K562 treated with DMSO at 1 percent for 12 hours (cell line): ENCODE data around the gene SNX20. TPM values are rescaled to one million over a fixed set of nuclear protein-coding genes. Genes with fewer than 3 reads are reported as not detected.

Experiments
- total RNA-seq: library from RNA; unstranded; fragments of 300-600 nt; gene quantifications from 2 replicates; pipeline ENCODE4 v1.2.3, GENCODE V29; 2022; ENCODE audit not compliant: insufficient read depth

The SNX20 gene, protein sequence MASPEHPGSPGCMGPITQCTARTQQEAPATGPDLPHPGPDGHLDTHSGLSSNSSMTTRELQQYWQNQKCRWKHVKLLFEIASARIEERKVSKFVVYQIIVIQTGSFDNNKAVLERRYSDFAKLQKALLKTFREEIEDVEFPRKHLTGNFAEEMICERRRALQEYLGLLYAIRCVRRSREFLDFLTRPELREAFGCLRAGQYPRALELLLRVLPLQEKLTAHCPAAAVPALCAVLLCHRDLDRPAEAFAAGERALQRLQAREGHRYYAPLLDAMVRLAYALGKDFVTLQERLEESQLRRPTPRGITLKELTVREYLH
- total RNA-seq = not detected in 2 replicates

DNA sequence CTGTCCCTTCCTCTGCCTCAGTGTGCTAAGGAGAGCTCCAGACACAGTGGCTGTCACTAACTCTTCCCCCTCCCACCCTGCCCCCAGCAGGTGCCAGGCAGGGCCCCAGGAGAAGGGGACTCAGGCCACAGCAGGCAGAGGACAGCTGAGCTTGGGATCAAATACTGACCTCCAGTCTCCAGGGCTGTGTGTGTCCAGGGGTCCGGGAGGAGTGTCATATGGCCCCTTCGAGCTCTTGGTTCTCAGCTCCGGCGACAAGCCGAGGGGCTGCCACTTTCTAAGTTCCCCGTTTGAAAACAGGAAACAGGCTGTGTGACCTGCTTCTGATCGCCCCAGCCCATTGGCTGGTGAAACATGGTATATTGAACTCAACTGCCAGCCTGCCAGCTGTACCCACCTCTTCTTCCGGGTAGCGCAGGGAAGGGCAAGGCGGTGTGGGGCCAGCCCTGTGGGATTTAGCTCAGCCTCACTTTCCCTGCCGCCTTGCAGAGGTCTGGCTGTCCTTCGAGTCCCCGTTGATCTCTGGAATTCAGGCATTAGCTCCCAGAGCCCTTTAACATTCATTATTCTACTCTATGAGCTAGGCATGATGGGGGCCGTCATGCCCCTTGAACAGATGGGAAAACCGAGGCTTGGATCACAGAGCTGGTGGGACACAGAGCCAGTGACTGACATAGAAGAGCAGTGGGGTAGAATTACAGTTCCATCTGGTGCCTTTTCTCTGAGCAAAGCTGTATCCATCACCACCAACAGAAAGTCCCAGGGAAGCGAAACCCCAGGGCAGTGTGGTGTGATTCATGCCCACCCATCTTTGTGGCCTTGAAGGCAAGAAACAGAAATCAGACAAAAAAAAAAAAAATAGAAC, at the start of gene SNX20:
Gene SNX20 (minus strand): TSS at position 292 of the 865 bp plus-strand sequence. CDS start 3,786 bp downstream, outside the sequence.

DNA sequence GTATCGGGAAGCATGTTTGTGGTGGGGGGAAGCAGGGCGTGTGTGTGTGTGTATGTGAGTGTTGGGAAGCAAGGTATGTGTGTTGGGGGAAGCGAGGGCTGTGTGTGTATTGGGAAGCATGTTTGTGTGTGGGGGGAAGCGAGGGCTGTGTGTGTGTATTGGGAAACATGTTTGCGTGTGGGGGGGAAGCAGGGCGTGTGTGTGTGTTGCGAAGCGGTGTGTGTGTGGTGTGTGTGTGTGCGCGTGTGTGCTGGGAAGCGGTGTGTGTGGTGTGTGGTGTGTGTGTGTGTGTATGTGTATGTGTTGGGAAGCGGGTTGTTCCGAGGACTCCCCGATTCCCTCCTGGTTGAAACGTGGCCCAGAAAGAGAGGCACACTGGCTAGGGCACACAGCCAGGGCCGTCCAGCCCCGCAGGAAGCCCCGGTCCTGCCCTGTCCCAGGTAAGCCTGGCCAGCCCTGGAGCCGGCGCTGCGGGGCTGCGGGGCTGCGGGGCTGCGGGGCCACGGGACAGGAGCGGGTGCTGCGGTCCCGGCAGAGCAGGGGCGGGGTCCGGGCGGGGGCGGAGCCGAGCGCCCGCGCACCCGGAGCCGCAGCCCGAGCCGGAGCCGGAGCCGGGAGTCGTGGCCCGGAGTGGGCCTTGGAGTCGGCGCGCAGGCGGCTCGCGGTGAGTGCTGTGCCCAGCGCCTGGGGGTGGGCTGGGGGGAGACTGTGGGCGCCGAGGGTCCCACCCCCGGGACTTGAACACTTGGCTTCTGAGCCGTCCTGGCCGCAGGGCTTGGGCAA, 12.1 kb upstream of the SNX20 start, which contains the start of gene NOD2:
Gene NOD2 (plus strand): TSS at position 608 of the 783 bp plus-strand sequence. CDS start 5,890 bp downstream, outside the sequence.

Other genes with a start within 250 kb of the SNX20 start
- gene NKD1, start 132.9 kb downstream of the SNX20 start, total RNA-seq = 0.05 TPM in 1 of 2 replicates, not detected in the other
- 0.10 TPM in 1 of 2 replicates, not detected in the other for gene NOD2, start 12.3 kb upstream of the SNX20 start, total RNA-seq
- 4.3 and 10.6 TPM in 2 replicates for gene CYLD, start 60.8 kb upstream of the SNX20 start, total RNA-seq